Right lobe of liver (tissue), 6 donors: ENCODE measurements around the gene WIZ. TPM values are rescaled to one million over a fixed set of nuclear protein-coding genes. Genes with fewer than 3 reads are reported as not detected.

Experiments
- ATAC-seq, 4 donors: fragments of 200-7000 bp; cut with Tn5 transposase; one replicate each; pipeline ENCODE4 v1.9.1; 2020; ENCODE audit warnings: mild to moderate bottlenecking in 4 of 4, moderate library complexity in 4 of 4
- DNase-seq, 3 donors: peaks; one replicate each; pipeline ENCODE4 v3.0.0-alpha.2; 2020
- H3K27ac ChIP-seq, 3 donors: fragments of 200-600 bp; one replicate each; pipeline ENCODE4 v1.8.0; 2022
- H3K27me3 ChIP-seq, 2 donors: fragments of 200-600 bp; one replicate each; pipeline ENCODE4 v1.8.0; 2022
- H3K36me3 ChIP-seq, 4 donors: fragments of 200-600 bp; sonication (generic) in 1 of 4; one replicate each; pipeline versions ENCODE4 v1.5.1 to v1.8.0; 2017 to 2022; ENCODE audit warnings: control low read depth in 1 of 4
- H3K4me1 ChIP-seq, 4 donors: fragments of 200-600 bp; sonication (generic) in 1 of 4; one replicate each; pipeline versions ENCODE4 v1.5.1 to v1.8.0; 2017 to 2022; ENCODE audit warnings: control low read depth in 1 of 4
- H3K4me3 ChIP-seq, 3 donors: fragments of 200-600 bp; one replicate each; pipeline ENCODE4 v1.8.0; 2022
- H3K9me3 ChIP-seq, 4 donors: fragments of 200-600 bp; sonication (generic) in 1 of 4; one replicate each; pipeline versions ENCODE4 v1.5.1 to v1.8.0; 2017 to 2022; ENCODE audit warnings: control low read depth in 1 of 4
- CTCF ChIP-seq, 4 donors: fragments of 200-600 bp in 3 of 4; fragments of 450-650 bp in 1 of 4; IDR thresholded peaks; one replicate each; pipeline versions ENCODE4 v1.5.1 to v1.8.0; 2016 to 2022; ENCODE audit warnings: antibody characterized with exemption in 4 of 4, mild to moderate bottlenecking in 2 of 4
- POLR2A ChIP-seq: fragments of 450-650 bp; IDR thresholded peaks from one replicate; pipeline ENCODE4 v1.6.1; 2017; ENCODE audit warnings: antibody characterized with exemption, mild to moderate bottlenecking
- WGBS: methylation state at CpG from one replicate; pipeline ENCODE4 v1.1.6; 2018; ENCODE audit warnings: low coverage, low lambda C conversion rate; ENCODE audit not compliant: insufficient coverage; ENCODE audit errors: missing lambda C conversion rate; 5-methylcytosine and 5-hydroxymethylcytosine counted together
- intact Hi-C, 2 donors: fragments of 100-400 bp; cut with DNase I; formaldehyde crosslinking; loops; one replicate each; pipeline versions ENCODE4 v1.11.2 to v1.14.1; 2022
- total RNA-seq, 6 experiments: library from RNA; depleted of rRNA in 2 of 6; stranded (reverse); fragments of >200 nt in 2 of 6; fragmentation: NEBNext Ultra II Directional in 3 of 6; extraction: Animal tissue kit (Norgen Biotek cat#: 25700) in 3 of 6; gene quantifications; one replicate each; pipeline versions ENCODE4 v1.1.0 to v1.2.4, GENCODE V29; 2016 to 2023
- donor health status: DM: no; HTN: yes; CAD: no.
- donor health status: DM: no; HTN: no; CAD: no.
- donor health status: DM: no; HTN: no; CAD: no.
- donor health status: DM: no; HTN: yes; CAD: no.
- donor health status: DM: no; HTN: yes; CAD: no.

The WIZ gene
- total RNA-seq, 6 experiments from 2014 or later = 12.5 to 24.4 (median 14.6) TPM

GRCh38 chr19:15457701-15458484, 8.1 kb upstream of the WIZ start:
- H3K4me1 ChIP-seq = peaks cover 0 to 22% (median 3%) of the 10 kb centered on the region in 4 donors
- H3K27ac ChIP-seq = no peak overlapping the region
- no peak for TF ChIP-seq CTCF (IDR thresholded peaks at IDR 0.05)
- TF ChIP-seq POLR2A = no peak
- H3K27me3 ChIP-seq = no peaks in the 10 kb centered on the region
- H3K36me3 ChIP-seq = no peaks in the 10 kb centered on the region
- intact Hi-C loops = loop anchor here in 1 of 2 donors (10.0 kb wide), 1 partner anchor 97 kb away; no protein-coding TSS in a partner anchor
- WGBS = 49% methylated on average over 23 of the region's 54 CpGs
- DNase-seq (no peak), ATAC-seq (no peak)
- H3K4me3 ChIP-seq = no peak overlapping the region
- no peaks in the 10 kb centered on the region for H3K9me3 ChIP-seq

GRCh38 chr19:15456871-15457700, 7.3 kb upstream of the WIZ start:
- H3K27me3 ChIP-seq = no peaks in the 10 kb centered on the region
- no peak for TF ChIP-seq CTCF (IDR thresholded peaks at IDR 0.05)
- no peak for TF ChIP-seq POLR2A
- intact Hi-C loops = loop anchor here in 1 of 2 donors (10.0 kb wide), 1 partner anchor 98 kb away; no protein-coding TSS in a partner anchor

GRCh38 chr19:15456441-15456840, 6.7 kb upstream of the WIZ start:
- TF ChIP-seq POLR2A (no peak), CTCF (IDR thresholded peaks at IDR 0.05) (no peak)
- Histone ChIP-seq H3K27ac (no peak overlapping the region), H3K36me3 (no peaks in the 10 kb centered on the region), H3K4me3 (no peak overlapping the region), H3K27me3 (no peaks in the 10 kb centered on the region), H3K9me3 (no peaks in the 10 kb centered on the region), H3K4me1 (peaks cover 0 to 26% (median 3%) of the 10 kb centered on the region in 4 donors)
- 40% methylated on average over 1 of the region's 14 CpGs for WGBS
- DNase-seq (peak in 1 of 3 donors; percentile 75), ATAC-seq (peak in 1 of 4 donors; percentile 33)
- intact Hi-C loops = loop anchor here in 1 of 2 donors (10.0 kb wide), 1 partner anchor 98 kb away; no protein-coding TSS in a partner anchor

More at GRCh38 chr19:15456871-15457700, 7.3 kb upstream of the WIZ start:
- DNase-seq (no peak), ATAC-seq (no peak)
- WGBS = 26% methylated on average over 15 of the region's 86 CpGs
- Histone ChIP-seq H3K9me3 (no peaks in the 10 kb centered on the region), H3K4me1 (peaks cover 0 to 26% (median 3%) of the 10 kb centered on the region in 4 donors), H3K36me3 (no peaks in the 10 kb centered on the region), H3K4me3 (no peak overlapping the region), H3K27ac (no peak overlapping the region)

- WGBS = 94% methylated on average over 2 of the region's 9 CpGs
- TF ChIP-seq POLR2A (no peak), CTCF (IDR thresholded peaks at IDR 0.05) (no peak)
- intact Hi-C loops = loop anchor here in 1 of 2 donors (10.0 kb wide), 1 partner anchor 99 kb away; no protein-coding TSS in a partner anchor
- H3K4me1 ChIP-seq = peaks cover 0 to 26% (median 3%) of the 10 kb centered on the region in 4 donors
- H3K9me3 ChIP-seq = no peaks in the 10 kb centered on the region
- no peak for ATAC-seq
- H3K27ac ChIP-seq = no peak overlapping the region
- no peaks in the 10 kb centered on the region for H3K27me3 ChIP-seq
- no peak for DNase-seq
- H3K4me3 ChIP-seq = no peak overlapping the region
- no peaks in the 10 kb centered on the region for H3K36me3 ChIP-seq
Measured at GRCh38 chr19:15455996-15456395, 6.2 kb upstream of the WIZ start.
